SK-N-SH treated with all-trans-retinoic acid at 6 μM for 48 hours (cell line): Measurements from ENCODE around the gene OSBPL3.

Experiments used
- ARNTL ChIP-seq: fragments of 450-650 bp; formaldehyde crosslinking; IDR thresholded peaks from 2 replicates; pipeline ENCODE4 v1.5.0; 2020; ENCODE audit warnings: low read depth, mild to moderate bottlenecking, moderate library complexity, borderline replicate concordance
- SNAI2 ChIP-seq: fragments of 250-450 bp; sonication (Bioruptor Pico); IDR thresholded peaks from 2 replicates; pipeline ENCODE4 v1.5.0; 2020; ENCODE audit warnings: mild to moderate bottlenecking, moderate library complexity
- TOX ChIP-seq: fragments of 250-450 bp; sonication (Bioruptor Pico); IDR thresholded peaks from 2 replicates; pipeline ENCODE4 v1.8.0; 2021; ENCODE audit warnings: mild to moderate bottlenecking, moderate library complexity, borderline replicate concordance
- ZC3H10 ChIP-seq: fragments of 250-450 bp; sonication (Bioruptor Pico); IDR thresholded peaks from 2 replicates; pipeline ENCODE4 v1.5.1; 2021; ENCODE audit warnings: mild to moderate bottlenecking, moderate library complexity
- ZFP3 ChIP-seq: fragments of 250-450 bp; sonication (Bioruptor Pico); IDR thresholded peaks from 2 replicates; pipeline ENCODE4 v1.5.0; 2020; ENCODE audit warnings: mild to moderate bottlenecking, moderate library complexity
- ZFP30 ChIP-seq: fragments of 450-650 bp; formaldehyde crosslinking; IDR thresholded peaks from 2 replicates; pipeline ENCODE4 v1.5.0; 2022; ENCODE audit warnings: mild to moderate bottlenecking, moderate library complexity
- ZNF565 ChIP-seq: fragments of 450-650 bp; formaldehyde crosslinking; conservative IDR thresholded peaks from 2 replicates; pipeline ENCODE4 v1.5.0; 2020; ENCODE audit warnings: low read depth, mild to moderate bottlenecking, moderate library complexity
- ZNF70 ChIP-seq: fragments of 450-650 bp; formaldehyde crosslinking; IDR thresholded peaks from 2 replicates; pipeline ENCODE4 v1.5.0; 2020; ENCODE audit warnings: mild to moderate bottlenecking, moderate library complexity
- ZNF8 ChIP-seq: fragments of 450-650 bp; formaldehyde crosslinking; IDR thresholded peaks from 2 replicates; pipeline ENCODE4 v1.5.0; 2020; ENCODE audit warnings: mild to moderate bottlenecking, moderate library complexity
- TF ChIP-seq, protein P1 (sequence below): fragments of 250-450 bp; sonication (Bioruptor Pico); IDR thresholded peaks from 2 replicates; pipeline ENCODE4 v1.8.0; 2020; ENCODE audit warnings: mild to moderate bottlenecking, moderate library complexity, borderline replicate concordance
- TF ChIP-seq, protein P2 (sequence below): fragments of 250-450 bp; sonication (Bioruptor Pico); IDR thresholded peaks from 2 replicates; pipeline ENCODE4 v1.5.0; 2020; ENCODE audit warnings: mild to moderate bottlenecking, moderate library complexity

DNA sequence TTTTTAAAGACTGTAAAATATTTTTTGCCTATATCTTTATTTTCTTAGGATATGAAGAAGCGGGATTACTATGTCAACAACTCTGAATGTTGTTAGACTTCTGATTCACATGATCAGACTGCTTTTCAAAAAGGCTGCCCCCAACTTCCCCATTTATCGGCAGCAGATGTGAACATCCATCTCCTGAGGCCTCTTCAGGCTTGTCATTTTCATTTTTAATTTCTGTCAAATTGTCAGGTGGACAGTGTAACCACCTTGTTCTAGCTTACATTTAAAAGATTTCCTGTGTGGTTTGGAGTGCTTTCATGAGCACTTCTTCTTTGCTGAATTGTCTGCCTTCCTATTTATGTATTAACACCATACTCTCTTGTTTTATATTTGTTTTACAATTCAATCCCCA, 143.9 kb downstream of the OSBPL3 start:
- TF ChIP-seq ZFP30 (CRISPR knock-in tag) (no peak), ZNF8 (CRISPR knock-in tag) (no peak), ARNTL (CRISPR knock-in tag) (no peak), ZC3H10 (CRISPR knock-in tag) (no peak), SNAI2 (CRISPR knock-in tag) (no peak), TOX (CRISPR knock-in tag) (no peak), ZNF565 (CRISPR knock-in tag) (no peak), ZFP3 (CRISPR knock-in tag) (no peak), ZNF70 (CRISPR knock-in tag) (no peak)
- TF ChIP-seq, protein P1, sequence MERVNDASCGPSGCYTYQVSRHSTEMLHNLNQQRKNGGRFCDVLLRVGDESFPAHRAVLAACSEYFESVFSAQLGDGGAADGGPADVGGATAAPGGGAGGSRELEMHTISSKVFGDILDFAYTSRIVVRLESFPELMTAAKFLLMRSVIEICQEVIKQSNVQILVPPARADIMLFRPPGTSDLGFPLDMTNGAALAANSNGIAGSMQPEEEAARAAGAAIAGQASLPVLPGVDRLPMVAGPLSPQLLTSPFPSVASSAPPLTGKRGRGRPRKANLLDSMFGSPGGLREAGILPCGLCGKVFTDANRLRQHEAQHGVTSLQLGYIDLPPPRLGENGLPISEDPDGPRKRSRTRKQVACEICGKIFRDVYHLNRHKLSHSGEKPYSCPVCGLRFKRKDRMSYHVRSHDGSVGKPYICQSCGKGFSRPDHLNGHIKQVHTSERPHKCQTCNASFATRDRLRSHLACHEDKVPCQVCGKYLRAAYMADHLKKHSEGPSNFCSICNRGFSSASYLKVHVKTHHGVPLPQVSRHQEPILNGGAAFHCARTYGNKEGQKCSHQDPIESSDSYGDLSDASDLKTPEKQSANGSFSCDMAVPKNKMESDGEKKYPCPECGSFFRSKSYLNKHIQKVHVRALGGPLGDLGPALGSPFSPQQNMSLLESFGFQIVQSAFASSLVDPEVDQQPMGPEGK = no peak
- TF ChIP-seq, protein P2, sequence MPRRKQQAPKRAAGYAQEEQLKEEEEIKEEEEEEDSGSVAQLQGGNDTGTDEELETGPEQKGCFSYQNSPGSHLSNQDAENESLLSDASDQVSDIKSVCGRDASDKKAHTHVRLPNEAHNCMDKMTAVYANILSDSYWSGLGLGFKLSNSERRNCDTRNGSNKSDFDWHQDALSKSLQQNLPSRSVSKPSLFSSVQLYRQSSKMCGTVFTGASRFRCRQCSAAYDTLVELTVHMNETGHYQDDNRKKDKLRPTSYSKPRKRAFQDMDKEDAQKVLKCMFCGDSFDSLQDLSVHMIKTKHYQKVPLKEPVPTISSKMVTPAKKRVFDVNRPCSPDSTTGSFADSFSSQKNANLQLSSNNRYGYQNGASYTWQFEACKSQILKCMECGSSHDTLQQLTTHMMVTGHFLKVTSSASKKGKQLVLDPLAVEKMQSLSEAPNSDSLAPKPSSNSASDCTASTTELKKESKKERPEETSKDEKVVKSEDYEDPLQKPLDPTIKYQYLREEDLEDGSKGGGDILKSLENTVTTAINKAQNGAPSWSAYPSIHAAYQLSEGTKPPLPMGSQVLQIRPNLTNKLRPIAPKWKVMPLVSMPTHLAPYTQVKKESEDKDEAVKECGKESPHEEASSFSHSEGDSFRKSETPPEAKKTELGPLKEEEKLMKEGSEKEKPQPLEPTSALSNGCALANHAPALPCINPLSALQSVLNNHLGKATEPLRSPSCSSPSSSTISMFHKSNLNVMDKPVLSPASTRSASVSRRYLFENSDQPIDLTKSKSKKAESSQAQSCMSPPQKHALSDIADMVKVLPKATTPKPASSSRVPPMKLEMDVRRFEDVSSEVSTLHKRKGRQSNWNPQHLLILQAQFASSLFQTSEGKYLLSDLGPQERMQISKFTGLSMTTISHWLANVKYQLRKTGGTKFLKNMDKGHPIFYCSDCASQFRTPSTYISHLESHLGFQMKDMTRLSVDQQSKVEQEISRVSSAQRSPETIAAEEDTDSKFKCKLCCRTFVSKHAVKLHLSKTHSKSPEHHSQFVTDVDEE = no peak
